ENCODE results near the gene SCP2D1.

Gene SCP2D1

DNA sequence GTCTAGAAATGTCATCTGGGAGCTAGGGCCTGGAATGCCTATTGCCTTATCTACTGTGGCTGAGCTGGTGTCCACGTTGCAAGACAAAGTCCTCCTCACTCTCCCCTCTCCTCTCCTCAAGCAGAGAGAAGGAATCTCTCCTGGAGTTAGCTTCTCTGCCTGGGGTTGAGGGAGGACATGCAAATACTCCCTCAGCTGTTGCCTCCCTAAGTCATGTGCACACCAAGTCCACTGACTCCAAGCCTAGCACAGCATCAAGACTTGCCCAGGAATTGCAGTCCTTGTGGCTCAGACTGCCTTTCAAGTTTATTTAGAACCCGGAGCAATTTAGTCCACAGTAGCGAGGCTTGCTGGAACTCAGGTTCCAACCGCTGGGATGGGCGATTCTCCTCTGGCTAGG is 38.0 kb upstream of the SCP2D1 start:
- H3K4me1 ChIP-seq (ENCODE audit: low read depth, poor library complexity, severe bottlenecking), result no peaks in the 10 kb centered on the region
- no peak overlapping the region for H3K4me2 ChIP-seq
- H3K36me3 ChIP-seq (ENCODE audit: insufficient read depth), result no peaks in the 10 kb centered on the region
- no peak overlapping the region for H3K9ac ChIP-seq
- H3K27me3 ChIP-seq (ENCODE audit: insufficient read depth, low read depth), result no peaks in the 10 kb centered on the region
- H3K79me2 ChIP-seq (ENCODE audit: insufficient read depth, low read depth), result no peaks in the 10 kb centered on the region
- H2AFZ ChIP-seq (ENCODE audit: low read depth), result no peak overlapping the region
- no peaks in the 10 kb centered on the region for H4K20me1 ChIP-seq (ENCODE audit: insufficient read depth)
- H3K4me3 ChIP-seq (IDR thresholded peaks at IDR 0.05; ENCODE audit: insufficient read depth, low read depth, low read length), result no peak overlapping the region
- TF ChIP-seq, protein P1, sequence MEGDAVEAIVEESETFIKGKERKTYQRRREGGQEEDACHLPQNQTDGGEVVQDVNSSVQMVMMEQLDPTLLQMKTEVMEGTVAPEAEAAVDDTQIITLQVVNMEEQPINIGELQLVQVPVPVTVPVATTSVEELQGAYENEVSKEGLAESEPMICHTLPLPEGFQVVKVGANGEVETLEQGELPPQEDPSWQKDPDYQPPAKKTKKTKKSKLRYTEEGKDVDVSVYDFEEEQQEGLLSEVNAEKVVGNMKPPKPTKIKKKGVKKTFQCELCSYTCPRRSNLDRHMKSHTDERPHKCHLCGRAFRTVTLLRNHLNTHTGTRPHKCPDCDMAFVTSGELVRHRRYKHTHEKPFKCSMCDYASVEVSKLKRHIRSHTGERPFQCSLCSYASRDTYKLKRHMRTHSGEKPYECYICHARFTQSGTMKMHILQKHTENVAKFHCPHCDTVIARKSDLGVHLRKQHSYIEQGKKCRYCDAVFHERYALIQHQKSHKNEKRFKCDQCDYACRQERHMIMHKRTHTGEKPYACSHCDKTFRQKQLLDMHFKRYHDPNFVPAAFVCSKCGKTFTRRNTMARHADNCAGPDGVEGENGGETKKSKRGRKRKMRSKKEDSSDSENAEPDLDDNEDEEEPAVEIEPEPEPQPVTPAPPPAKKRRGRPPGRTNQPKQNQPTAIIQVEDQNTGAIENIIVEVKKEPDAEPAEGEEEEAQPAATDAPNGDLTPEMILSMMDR (conservative IDR thresholded peaks at IDR 0.05; ENCODE audit: low read depth, low read length), result no peak
- H3K27ac ChIP-seq, result no peak overlapping the region

DNA sequence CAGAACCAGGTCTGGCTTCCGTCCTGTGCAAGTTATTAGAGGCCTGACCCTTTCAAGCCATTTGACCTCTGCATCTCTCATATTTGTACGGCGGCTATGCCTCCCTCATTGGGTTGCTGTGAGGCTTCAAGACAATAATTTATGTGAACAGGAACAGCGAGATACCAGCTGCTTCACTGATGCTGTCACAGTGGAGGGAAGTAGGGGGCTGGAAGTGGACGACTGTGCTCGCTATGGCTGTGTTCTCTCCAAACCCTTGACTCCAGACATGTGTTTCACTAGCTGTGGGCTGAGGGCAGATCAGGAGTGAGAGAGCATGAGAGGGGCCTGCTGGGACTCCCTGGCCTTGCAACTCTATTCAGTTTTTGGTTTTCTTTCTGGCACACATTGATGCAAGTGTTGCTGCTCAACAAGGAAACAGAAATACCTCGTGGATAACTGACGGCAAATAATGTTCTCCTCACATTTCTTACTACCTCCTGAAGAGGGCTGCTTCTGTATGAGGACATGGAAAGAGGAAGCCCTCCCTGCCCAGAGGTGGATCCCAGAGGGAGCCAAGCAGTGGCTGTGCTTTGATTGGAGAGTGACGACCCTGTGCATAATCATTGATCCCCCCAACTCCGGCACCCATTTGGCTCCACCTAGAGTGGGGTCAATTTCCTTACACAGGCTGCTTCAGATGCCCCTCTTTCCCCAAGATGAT is 34.7 kb upstream of the SCP2D1 start:
- Histone ChIP-seq H3K4me3 (IDR thresholded peaks at IDR 0.05; ENCODE audit: insufficient read depth, low read depth, low read length) (no peak overlapping the region), H3K4me2 (no peak overlapping the region), H2AFZ (ENCODE audit: low read depth) (no peak overlapping the region), H3K4me1 (ENCODE audit: low read depth, poor library complexity, severe bottlenecking) (no peaks in the 10 kb centered on the region), H4K20me1 (ENCODE audit: insufficient read depth) (no peaks in the 10 kb centered on the region), H3K27ac (no peak overlapping the region), H3K27me3 (ENCODE audit: insufficient read depth, low read depth) (no peaks in the 10 kb centered on the region), H3K9ac (no peak overlapping the region), H3K79me2 (ENCODE audit: insufficient read depth, low read depth) (no peaks in the 10 kb centered on the region), H3K36me3 (ENCODE audit: insufficient read depth) (no peaks in the 10 kb centered on the region)
- TF ChIP-seq, protein P1 (conservative IDR thresholded peaks at IDR 0.05; ENCODE audit: low read depth, low read length), result no peak

DNA sequence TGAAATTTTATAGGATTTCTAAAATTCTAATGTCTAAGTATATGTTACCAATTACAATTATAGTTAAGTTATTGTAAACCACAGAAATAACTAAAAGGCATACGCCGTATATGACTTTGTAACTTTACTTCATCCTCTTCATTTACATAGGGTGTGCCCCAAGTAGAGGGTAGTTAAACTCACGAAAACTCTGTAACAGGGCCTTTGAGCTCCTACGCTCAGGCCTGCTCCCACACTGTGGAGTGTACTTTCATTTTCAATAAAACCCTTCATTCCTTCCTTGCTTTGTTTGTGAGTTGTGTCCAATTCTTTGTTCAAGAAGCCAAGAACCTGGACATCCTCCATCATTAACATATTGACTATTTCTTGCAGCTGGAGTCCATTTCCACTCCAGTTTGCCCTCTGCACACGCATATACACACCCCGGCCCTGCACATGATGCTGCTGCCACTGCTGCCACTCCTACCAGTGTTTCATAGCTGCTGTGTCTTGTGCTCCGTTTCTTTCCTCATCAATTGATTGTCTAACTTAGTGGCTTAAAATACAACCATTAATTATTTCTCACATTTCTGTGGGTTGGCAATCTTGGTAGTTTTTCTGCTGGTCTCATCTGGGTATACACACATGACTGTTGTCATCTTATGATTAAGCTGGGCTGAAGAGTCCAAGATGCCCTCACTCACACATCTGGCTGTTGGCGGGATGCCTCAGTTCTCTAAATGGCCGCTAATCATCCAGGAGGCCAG is 33.0 kb upstream of the SCP2D1 start:
- Histone ChIP-seq H4K20me1 (ENCODE audit: insufficient read depth) (no peaks in the 10 kb centered on the region), H3K27me3 (ENCODE audit: insufficient read depth, low read depth) (no peaks in the 10 kb centered on the region), H3K79me2 (ENCODE audit: insufficient read depth, low read depth) (no peaks in the 10 kb centered on the region), H3K4me3 (IDR thresholded peaks at IDR 0.05; ENCODE audit: insufficient read depth, low read depth, low read length) (no peak overlapping the region), H3K36me3 (ENCODE audit: insufficient read depth) (no peaks in the 10 kb centered on the region), H2AFZ (ENCODE audit: low read depth) (no peak overlapping the region), H3K4me1 (ENCODE audit: low read depth, poor library complexity, severe bottlenecking) (no peaks in the 10 kb centered on the region), H3K27ac (no peak overlapping the region), H3K9ac (no peak overlapping the region), H3K4me2 (no peak overlapping the region)
- TF ChIP-seq, protein P1 (conservative IDR thresholded peaks at IDR 0.05; ENCODE audit: low read depth, low read length), result no peak

DNA sequence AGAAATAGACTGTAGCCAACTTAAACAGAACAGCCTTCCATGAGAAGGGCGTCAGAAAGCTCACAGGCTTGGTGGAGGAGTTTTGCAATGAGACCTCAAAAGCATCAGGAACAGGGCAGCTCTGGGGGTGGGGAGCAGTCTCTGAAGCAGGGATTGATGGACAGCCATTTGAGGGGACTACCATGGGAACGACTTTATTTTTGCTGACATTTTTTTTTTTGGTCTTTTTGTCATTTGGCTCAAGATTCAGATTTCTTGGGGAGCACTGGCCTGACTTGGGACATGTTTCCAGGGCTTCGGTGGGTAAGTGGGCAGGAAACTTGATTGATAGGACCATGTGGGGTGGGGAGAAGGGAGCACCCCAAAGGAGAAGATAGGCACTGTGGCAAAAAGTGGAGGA is 32.1 kb upstream of the SCP2D1 start:
- no peaks in the 10 kb centered on the region for H4K20me1 ChIP-seq (ENCODE audit: insufficient read depth)
- no peak overlapping the region for H2AFZ ChIP-seq (ENCODE audit: low read depth)
- H3K9ac ChIP-seq, result no peak overlapping the region
- H3K4me2 ChIP-seq, result no peak overlapping the region
- TF ChIP-seq, protein P1 (conservative IDR thresholded peaks at IDR 0.05; ENCODE audit: low read depth, low read length), result no peak
- H3K36me3 ChIP-seq (ENCODE audit: insufficient read depth), result no peaks in the 10 kb centered on the region
- no peaks in the 10 kb centered on the region for H3K79me2 ChIP-seq (ENCODE audit: insufficient read depth, low read depth)
- no peak overlapping the region for H3K4me3 ChIP-seq (IDR thresholded peaks at IDR 0.05; ENCODE audit: insufficient read depth, low read depth, low read length)
- H3K4me1 ChIP-seq (ENCODE audit: low read depth, poor library complexity, severe bottlenecking), result no peaks in the 10 kb centered on the region
- no peak overlapping the region for H3K27ac ChIP-seq
- H3K27me3 ChIP-seq (ENCODE audit: insufficient read depth, low read depth), result no peaks in the 10 kb centered on the region
